Lung (tissue), 12 donors: ENCODE results near the gene TMOD4. TPM values are rescaled to one million over a fixed set of nuclear protein-coding genes. Genes with fewer than 3 reads are reported as not detected.

Source experiments
- ATAC-seq: fragments of 200-7000 bp; cut with Tn5 transposase; one replicate; pipeline ENCODE4 v1.9.1; 2020; ENCODE audit warnings: moderate number of reproducible peaks; ENCODE audit not compliant: insufficient read depth, low FRiP score
- DNase-seq, 3 donors: peaks; one replicate each; pipeline ENCODE4 v3.0.0-alpha.2; 2013 to 2017
- H3K27ac ChIP-seq, 2 donors: one replicate each; pipeline ENCODE4 v1.5.1; 2013; ENCODE audit warnings: mild to moderate bottlenecking in 2 of 2, moderate library complexity in 2 of 2, control low read depth in 1 of 2, inconsistent platforms in 1 of 2, low read depth in 1 of 2, low read length in 1 of 2
- H3K27me3 ChIP-seq, 3 donors: one replicate each; pipeline ENCODE4 v1.5.1; 2013; ENCODE audit warnings: low read length in 2 of 3; ENCODE audit not compliant: control insufficient read depth in 3 of 3, insufficient read depth in 3 of 3
- H3K36me3 ChIP-seq, 4 donors: one replicate each; pipeline ENCODE4 v1.5.1; 2013; ENCODE audit warnings: low read length in 4 of 4, mild to moderate bottlenecking in 1 of 4, moderate library complexity in 1 of 4; ENCODE audit not compliant: control insufficient read depth in 4 of 4, insufficient read depth in 4 of 4
- H3K4me1 ChIP-seq, 5 donors: one replicate each; pipeline ENCODE4 v1.5.1; 2013; ENCODE audit warnings: low read length in 5 of 5, mild to moderate bottlenecking in 2 of 5, moderate library complexity in 1 of 5; ENCODE audit not compliant: control insufficient read depth in 5 of 5, insufficient read depth in 5 of 5
- H3K4me3 ChIP-seq: one replicate; pipeline ENCODE4 v1.5.1; 2013; ENCODE audit warnings: mild to moderate bottlenecking, control low read depth, moderate library complexity
- H3K9ac ChIP-seq, 2 donors: one replicate each; pipeline ENCODE4 v1.5.1; 2013; ENCODE audit warnings: low read length in 2 of 2, control low read depth in 1 of 2; ENCODE audit not compliant: insufficient read depth in 1 of 2
- H3K9me3 ChIP-seq, 4 donors: one replicate each; pipeline ENCODE4 v1.5.1; 2013; ENCODE audit warnings: low read length in 3 of 4, mild to moderate bottlenecking in 1 of 4, moderate library complexity in 1 of 4; ENCODE audit not compliant: control insufficient read depth in 4 of 4, insufficient read depth in 3 of 4
- WGBS, 2 donors: extraction: QIAGEN DNeasy Blood & Tissue Kit; methylation state at CpG; one replicate each; pipeline ENCODE4 v1.1.7; 2013; 5-methylcytosine and 5-hydroxymethylcytosine counted together
- polyA plus RNA-seq, 2 donors: library from polyadenylated mRNA; stranded (reverse); fragments of 200-250 nt; gene quantifications; one replicate each; pipeline ENCODE4 v1.2.1, GENCODE V29; 2013
- total RNA-seq, 2 donors: library from RNA; depleted of rRNA in 1 of 2; stranded (reverse); fragments of >200 nt in 1 of 2; gene quantifications; one replicate each; pipeline ENCODE4 v1.2.1, GENCODE V29; 2014 to 2021
- TF ChIP-seq, protein P1 (sequence below): IDR thresholded peaks from 2 replicates; pipeline ENCODE4 v1.5.1; 2012; ENCODE audit warnings: mild to moderate bottlenecking; ENCODE audit errors: control extremely low read depth, extremely low read depth
- donor health status: control.
- donor health status: control.
- donor health status: Bipolar disorder and iron deficiency.
- donor health status: healthy.
- donor health status: DM: yes; HTN: yes; CAD: no.

Gene TMOD4
- total and polyA plus RNA-seq, 4 donors = 0.18 to 0.83 (median 0.31) TPM; not detected in 1

DNA sequence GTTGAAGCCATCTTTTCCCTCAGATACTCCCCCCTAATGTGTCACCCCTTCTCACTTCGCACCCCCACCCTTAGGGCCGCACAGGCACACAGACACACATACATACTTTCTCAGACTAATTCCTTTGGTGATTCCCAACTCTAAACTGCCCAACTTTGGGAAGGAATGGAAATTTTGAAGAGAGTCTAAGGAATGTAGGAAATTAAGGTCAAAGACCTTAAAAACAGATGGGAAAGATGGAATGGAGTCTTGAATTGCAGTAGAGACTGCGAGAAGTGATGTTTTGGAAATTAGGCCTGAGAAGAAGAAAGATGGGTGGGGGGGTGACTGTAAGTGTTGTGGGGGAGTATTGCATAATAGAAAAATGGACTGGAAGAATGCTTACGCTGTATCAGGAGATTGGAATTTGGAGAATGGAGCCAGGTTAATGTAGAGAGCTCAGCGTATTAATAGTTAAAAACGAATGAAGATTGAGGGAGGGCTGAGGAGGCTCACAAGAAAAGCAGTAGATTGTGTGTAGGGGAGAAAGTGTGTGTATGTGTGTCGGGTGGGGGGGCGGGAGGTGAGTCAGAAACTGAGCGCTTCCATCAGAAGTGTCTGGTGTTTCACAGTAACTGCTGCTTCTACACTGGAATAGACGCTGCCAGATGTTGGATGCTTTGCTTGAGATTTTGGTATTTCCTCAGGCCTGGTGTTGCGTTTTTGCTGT lies 24.2 kb upstream of the TMOD4 start:
- TF ChIP-seq, protein P1, sequence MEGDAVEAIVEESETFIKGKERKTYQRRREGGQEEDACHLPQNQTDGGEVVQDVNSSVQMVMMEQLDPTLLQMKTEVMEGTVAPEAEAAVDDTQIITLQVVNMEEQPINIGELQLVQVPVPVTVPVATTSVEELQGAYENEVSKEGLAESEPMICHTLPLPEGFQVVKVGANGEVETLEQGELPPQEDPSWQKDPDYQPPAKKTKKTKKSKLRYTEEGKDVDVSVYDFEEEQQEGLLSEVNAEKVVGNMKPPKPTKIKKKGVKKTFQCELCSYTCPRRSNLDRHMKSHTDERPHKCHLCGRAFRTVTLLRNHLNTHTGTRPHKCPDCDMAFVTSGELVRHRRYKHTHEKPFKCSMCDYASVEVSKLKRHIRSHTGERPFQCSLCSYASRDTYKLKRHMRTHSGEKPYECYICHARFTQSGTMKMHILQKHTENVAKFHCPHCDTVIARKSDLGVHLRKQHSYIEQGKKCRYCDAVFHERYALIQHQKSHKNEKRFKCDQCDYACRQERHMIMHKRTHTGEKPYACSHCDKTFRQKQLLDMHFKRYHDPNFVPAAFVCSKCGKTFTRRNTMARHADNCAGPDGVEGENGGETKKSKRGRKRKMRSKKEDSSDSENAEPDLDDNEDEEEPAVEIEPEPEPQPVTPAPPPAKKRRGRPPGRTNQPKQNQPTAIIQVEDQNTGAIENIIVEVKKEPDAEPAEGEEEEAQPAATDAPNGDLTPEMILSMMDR = no peak
- H3K9ac ChIP-seq = peak overlapping the region; percentile 90 to 96
- H3K27ac ChIP-seq = peak overlapping the region; percentile 70 to 87
- H3K4me1 ChIP-seq = peaks cover 0 to 23% (median 3%) of the 10 kb centered on the region in 5 donors
- no peaks in the 10 kb centered on the region for H3K9me3 ChIP-seq
- peak; percentile 18 to 67 (median 54) for DNase-seq
- no peak for ATAC-seq
- H3K4me3 ChIP-seq = peak overlapping the region; percentile 80
- peaks cover 0 to 7% (median 5%) of the 10 kb centered on the region in 4 donors for H3K36me3 ChIP-seq
- WGBS, 2 donors = 26 to 62% methylated on average over 11 of the region's 11 CpGs
- H3K27me3 ChIP-seq = no peaks in the 10 kb centered on the region

DNA sequence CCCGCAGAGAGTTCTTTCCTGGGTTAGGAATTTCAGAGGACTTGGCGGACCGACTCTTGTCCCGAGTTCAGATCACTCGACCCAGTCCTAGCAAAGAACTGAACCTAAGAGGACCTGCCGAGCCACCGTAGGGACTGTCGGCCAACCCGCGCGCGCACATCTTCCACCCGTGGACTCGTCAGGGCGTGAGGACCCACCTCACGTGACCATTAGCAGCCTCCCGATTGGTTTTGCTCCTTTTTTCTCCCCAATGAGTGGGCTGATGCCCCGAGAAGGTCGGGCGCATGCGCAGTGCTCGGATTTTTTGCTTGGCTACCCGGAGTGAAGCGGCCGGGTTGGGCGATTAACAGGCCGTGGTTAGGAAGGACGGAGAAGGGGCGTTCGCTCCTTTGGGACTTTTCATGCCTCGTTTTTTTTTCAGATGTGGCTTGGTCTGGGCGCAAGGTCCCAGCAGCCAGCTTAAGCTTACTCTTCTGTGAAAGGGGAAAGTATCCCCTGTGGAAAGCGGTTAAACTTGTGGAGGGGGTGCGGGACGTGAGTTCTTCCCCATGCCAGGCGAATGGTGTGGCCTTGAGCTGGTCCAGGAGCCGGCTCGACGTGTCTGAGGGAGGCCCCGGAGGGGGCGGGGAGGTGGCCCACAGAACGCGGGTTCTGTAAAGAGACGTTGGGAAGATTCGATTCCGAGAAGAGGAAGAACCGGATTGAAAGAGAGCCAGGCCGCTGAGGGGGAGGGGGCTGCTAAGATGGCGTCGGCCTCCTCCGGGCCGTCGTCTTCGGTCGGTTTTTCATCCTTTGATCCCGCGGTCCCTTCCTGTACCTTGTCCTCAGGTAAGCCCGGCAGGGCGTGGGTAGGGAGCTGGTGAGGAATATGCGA lies 22.7 kb upstream of the TMOD4 start, which contains the start of gene PIP5K1A:
PIP5K1A (plus strand) TSS at position 299 of the 874 bp plus-strand sequence; CDS start at position 744, 445 bp downstream.
- peak within 1 kb of the TSS; percentile 87 to 94 for H3K27ac ChIP-seq
- 0% methylated on average over 59 to 60 of the region's 60 CpGs for WGBS, 2 donors
- peak within 1 kb of the TSS; percentile 80 for H3K4me3 ChIP-seq
- H3K4me1 ChIP-seq = peaks cover 0 to 20% (median 3%) of the 10 kb centered on the region in 5 donors
- ATAC-seq (peak; percentile 93), DNase-seq (peak; percentile 98 to 99 (median 99))
- H3K9me3 ChIP-seq = no peaks in the 10 kb centered on the region
- peaks cover 0 to 7% (median 5%) of the 10 kb centered on the region in 4 donors for H3K36me3 ChIP-seq
- peak within 1 kb of the TSS; percentile 90 to 96 for H3K9ac ChIP-seq
- TF ChIP-seq, protein P1 = no peak
- no peaks in the 10 kb centered on the region for H3K27me3 ChIP-seq

DNA sequence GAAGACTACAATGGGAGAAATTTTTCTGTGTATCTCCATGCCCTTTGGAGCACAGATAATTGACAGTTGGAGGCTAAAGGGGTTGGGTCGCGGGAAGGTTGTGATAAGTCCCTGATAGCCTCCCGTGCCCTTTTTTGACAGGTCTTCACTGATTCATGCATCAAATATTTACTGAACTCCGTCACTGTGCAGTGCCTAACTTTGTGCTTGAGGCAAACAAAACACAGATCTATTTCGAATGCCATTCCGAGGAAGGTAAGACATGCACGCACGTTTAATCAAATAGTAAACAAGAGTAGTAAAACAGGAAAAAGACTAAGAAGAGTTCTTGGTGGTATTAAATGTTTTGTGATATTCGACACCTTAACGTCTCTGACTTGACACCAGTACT lies 22.1 kb upstream of the TMOD4 start:
- Histone ChIP-seq H3K27ac (peak overlapping the region; percentile 73 to 94), H3K9ac (peak overlapping the region in 1 of 2 donors; percentile 45), H3K4me1 (peaks cover 0 to 20% (median 3%) of the 10 kb centered on the region in 5 donors), H3K36me3 (peaks cover 0 to 5% (median 4%) of the 10 kb centered on the region in 4 donors), H3K27me3 (no peaks in the 10 kb centered on the region), H3K4me3 (no peak overlapping the region), H3K9me3 (no peaks in the 10 kb centered on the region)
- DNase-seq (no peak), ATAC-seq (no peak)
- 9 to 19% methylated on average over 10 of the region's 10 CpGs for WGBS, 2 donors
- TF ChIP-seq, protein P1 = no peak
